Spleen (tissue), 7 donors: Measurements from ENCODE around the gene MGST2.

Source experiments
- POLR2A ChIP-seq, 3 donors: fragments of 450-650 bp; IDR thresholded peaks; one replicate each; pipeline ENCODE4 v1.5.1; 2017; ENCODE audit warnings: antibody characterized with exemption in 3 of 3, mild to moderate bottlenecking in 1 of 3
- TF ChIP-seq, protein P1 (sequence below), 11 experiments: fragments of 200-600 bp in 7 of 11; fragments of 450-650 bp in 4 of 11; sonication (generic) in 4 of 11; IDR thresholded peaks in 8 of 11; conservative IDR thresholded peaks in 3 of 11; 1 replicate in 7 of 11; 2 replicates in 4 of 11; pipeline versions ENCODE4 v1.4.0 to v1.8.0; 2016 to 2021; ENCODE audit warnings: antibody characterized with exemption in 11 of 11, inconsistent platforms in 4 of 11, mild to moderate bottlenecking in 1 of 11
- donor health status: DM: no; HTN: no; CAD: no; lungs with moderate emphysema.
- donor health status: DM: no; HTN: no; CAD: no.
- donor health status: DM: no; HTN: no; CAD: no.

GRCh38 chr4:139753686-139754085 lies 88.1 kb downstream of the MGST2 start:
- TF ChIP-seq, protein P1, sequence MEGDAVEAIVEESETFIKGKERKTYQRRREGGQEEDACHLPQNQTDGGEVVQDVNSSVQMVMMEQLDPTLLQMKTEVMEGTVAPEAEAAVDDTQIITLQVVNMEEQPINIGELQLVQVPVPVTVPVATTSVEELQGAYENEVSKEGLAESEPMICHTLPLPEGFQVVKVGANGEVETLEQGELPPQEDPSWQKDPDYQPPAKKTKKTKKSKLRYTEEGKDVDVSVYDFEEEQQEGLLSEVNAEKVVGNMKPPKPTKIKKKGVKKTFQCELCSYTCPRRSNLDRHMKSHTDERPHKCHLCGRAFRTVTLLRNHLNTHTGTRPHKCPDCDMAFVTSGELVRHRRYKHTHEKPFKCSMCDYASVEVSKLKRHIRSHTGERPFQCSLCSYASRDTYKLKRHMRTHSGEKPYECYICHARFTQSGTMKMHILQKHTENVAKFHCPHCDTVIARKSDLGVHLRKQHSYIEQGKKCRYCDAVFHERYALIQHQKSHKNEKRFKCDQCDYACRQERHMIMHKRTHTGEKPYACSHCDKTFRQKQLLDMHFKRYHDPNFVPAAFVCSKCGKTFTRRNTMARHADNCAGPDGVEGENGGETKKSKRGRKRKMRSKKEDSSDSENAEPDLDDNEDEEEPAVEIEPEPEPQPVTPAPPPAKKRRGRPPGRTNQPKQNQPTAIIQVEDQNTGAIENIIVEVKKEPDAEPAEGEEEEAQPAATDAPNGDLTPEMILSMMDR (IDR thresholded peaks at IDR 0.05 in 8 of 11, conservative IDR thresholded peaks at IDR 0.05 in 3 of 11): no peak
- no peak for TF ChIP-seq POLR2A (IDR thresholded peaks at IDR 0.05)
